Colonic mucosa (tissue), 4 donors: Measurements from ENCODE around the gene SPRTN. TPM values are rescaled to one million over a fixed set of nuclear protein-coding genes. Genes with fewer than 3 reads are reported as not detected.
"Not testable (repeated sequence)": the region's sequence is repeated elsewhere in the genome, so short reads cannot be mapped to it uniquely, and the experiment has no call there.

ENCODE experiments used
- DNase-seq: peaks from one replicate; pipeline ENCODE4 v3.0.0-alpha.2; 2020
- H3K27ac ChIP-seq: fragments of 200-600 bp; one replicate; pipeline ENCODE4 v1.8.0; 2021
- H3K27me3 ChIP-seq: fragments of 200-600 bp; one replicate; pipeline ENCODE4 v1.8.0; 2021
- H3K36me3 ChIP-seq: fragments of 200-600 bp; one replicate; pipeline ENCODE4 v1.8.0; 2021
- H3K4me1 ChIP-seq: fragments of 200-600 bp; one replicate; pipeline ENCODE4 v1.8.0; 2021; ENCODE audit warnings: mild to moderate bottlenecking
- H3K4me3 ChIP-seq: fragments of 200-600 bp; one replicate; pipeline ENCODE4 v1.8.0; 2021
- H3K9ac ChIP-seq, 2 donors: one replicate each; pipeline ENCODE4 v1.7.0; 2013; ENCODE audit warnings: control low read depth in 2 of 2, low read depth in 2 of 2, low read length in 2 of 2
- H3K9me3 ChIP-seq: fragments of 200-600 bp; one replicate; pipeline ENCODE4 v1.8.0; 2021
- CTCF ChIP-seq: fragments of 200-600 bp; IDR thresholded peaks from one replicate; pipeline ENCODE4 v1.8.0; 2022; ENCODE audit warnings: antibody characterized with exemption, mild to moderate bottlenecking
- intact Hi-C: fragments of 100-400 bp; cut with DNase I; formaldehyde crosslinking; loops from one replicate; pipeline ENCODE4 v1.14.1; 2022
- total RNA-seq, 2 donors: library from RNA; stranded (reverse); fragmentation: NEBNext Ultra II Directional in 1 of 2; extraction: Animal tissue kit (Norgen Biotek cat#: 25700) in 1 of 2; gene quantifications; one replicate each; pipeline ENCODE4 v1.2.1, GENCODE V29; 2021
- donor health status: healthy.
- donor health status: DM: no; HTN: no; CAD: no.
- donor health status: DM: no; HTN: no; CAD: no.

Gene SPRTN
- total RNA-seq, 2 donors from 2014 or later = 8.5 to 12.3 TPM

GRCh38 chr1:231347961-231348360, 9.9 kb downstream of the SPRTN start:
- Histone ChIP-seq H3K9me3 (no peaks in the 10 kb centered on the region), H3K4me1 (no peaks in the 10 kb centered on the region), H3K36me3 (peaks cover 3% of the 10 kb centered on the region), H3K27ac (no peak overlapping the region), H3K27me3 (no peaks in the 10 kb centered on the region), H3K9ac (no peak overlapping the region), H3K4me3 (no peak overlapping the region)
- DNase-seq = no peak
- TF ChIP-seq CTCF = no peak
- intact Hi-C loops = no loop called here

- no peaks in the 10 kb centered on the region for H3K4me1 ChIP-seq
- H3K27ac ChIP-seq = no peak overlapping the region
- no peak for TF ChIP-seq CTCF
- no peaks in the 10 kb centered on the region for H3K9me3 ChIP-seq
- intact Hi-C loops = no loop called here
- no peak for DNase-seq
- H3K9ac ChIP-seq = no peak overlapping the region
- peaks cover 3% of the 10 kb centered on the region for H3K36me3 ChIP-seq
- no peak overlapping the region for H3K4me3 ChIP-seq
- H3K27me3 ChIP-seq = no peaks in the 10 kb centered on the region
Observed at GRCh38 chr1:231348442-231348841, 10.3 kb downstream of the SPRTN start.

GRCh38 chr1:231348856-231349255, 10.8 kb downstream of the SPRTN start:
- H3K9ac ChIP-seq, H3K27me3 ChIP-seq, H3K4me3 ChIP-seq, H3K27ac ChIP-seq, H3K4me1 ChIP-seq, DNase-seq, H3K36me3 ChIP-seq, intact Hi-C loops, H3K9me3 ChIP-seq: not testable (repeated sequence)

- Histone ChIP-seq H3K36me3 (peaks cover 3% of the 10 kb centered on the region), H3K9me3 (no peaks in the 10 kb centered on the region), H3K4me3 (no peak overlapping the region), H3K9ac (no peak overlapping the region), H3K27ac (no peak overlapping the region), H3K27me3 (no peaks in the 10 kb centered on the region), H3K4me1 (no peaks in the 10 kb centered on the region)
- intact Hi-C loops = loop anchor here (10.0 kb wide), 1 partner anchor 183 kb away; no protein-coding TSS in a partner anchor
- no peak for TF ChIP-seq CTCF
- no peak for DNase-seq
Observed at GRCh38 chr1:231351816-231352215, 13.7 kb downstream of the SPRTN start.

- DNase-seq = no peak
- H3K4me3 ChIP-seq = no peak overlapping the region
- no peak overlapping the region for H3K9ac ChIP-seq
- TF ChIP-seq CTCF = no peak
- no peak overlapping the region for H3K27ac ChIP-seq
- no peaks in the 10 kb centered on the region for H3K9me3 ChIP-seq
- H3K4me1 ChIP-seq = no peaks in the 10 kb centered on the region
- no peaks in the 10 kb centered on the region for H3K27me3 ChIP-seq
- intact Hi-C loops = loop anchor here (10.0 kb wide), 1 partner anchor 182 kb away; no protein-coding TSS in a partner anchor
- H3K36me3 ChIP-seq = peaks cover 3% of the 10 kb centered on the region
Observed at GRCh38 chr1:231353086-231353485, 15.0 kb downstream of the SPRTN start.

- no peak overlapping the region for H3K4me3 ChIP-seq
- no peaks in the 10 kb centered on the region for H3K9me3 ChIP-seq
- H3K27me3 ChIP-seq = no peaks in the 10 kb centered on the region
- no peaks in the 10 kb centered on the region for H3K4me1 ChIP-seq
- no peak overlapping the region for H3K9ac ChIP-seq
- intact Hi-C loops = loop anchor here (10.0 kb wide), 1 partner anchor 180 kb away; no protein-coding TSS in a partner anchor
- H3K36me3 ChIP-seq = peaks cover 3% of the 10 kb centered on the region
- DNase-seq = no peak
- no peak overlapping the region for H3K27ac ChIP-seq
- TF ChIP-seq CTCF = no peak
Observed at GRCh38 chr1:231354330-231355020, 16.4 kb downstream of the SPRTN start.
